NCI-H187 (cell line): ENCODE measurements around the gene ERICH2.

ENCODE experiments used
- DNase-seq, 2 experiments: peaks; one replicate each; lab custom pipeline; 2025; lab: John Stamatoyannopoulos, UW

ERICH2 gene

DNA sequence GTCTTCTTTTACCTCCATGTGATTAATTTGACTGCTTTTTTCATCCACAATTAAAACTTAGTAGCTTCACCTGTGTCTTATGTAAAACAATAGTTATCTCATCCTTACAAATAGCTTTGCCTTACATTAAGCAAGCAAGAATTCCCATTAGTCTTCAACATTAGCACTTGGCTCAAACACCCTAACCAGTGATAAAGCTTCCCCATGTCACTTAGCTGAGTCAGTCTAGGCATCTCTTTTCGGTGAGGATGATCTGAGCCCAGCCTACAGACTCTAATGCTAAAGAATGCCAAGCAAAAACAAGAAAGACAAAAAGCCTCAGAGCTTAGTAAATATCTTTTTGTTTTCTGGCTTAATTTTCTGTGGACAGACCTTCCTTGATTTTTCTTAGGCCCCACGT is 72.6 kb downstream of the ERICH2 start:
- DNase-seq, result no peak

DNA sequence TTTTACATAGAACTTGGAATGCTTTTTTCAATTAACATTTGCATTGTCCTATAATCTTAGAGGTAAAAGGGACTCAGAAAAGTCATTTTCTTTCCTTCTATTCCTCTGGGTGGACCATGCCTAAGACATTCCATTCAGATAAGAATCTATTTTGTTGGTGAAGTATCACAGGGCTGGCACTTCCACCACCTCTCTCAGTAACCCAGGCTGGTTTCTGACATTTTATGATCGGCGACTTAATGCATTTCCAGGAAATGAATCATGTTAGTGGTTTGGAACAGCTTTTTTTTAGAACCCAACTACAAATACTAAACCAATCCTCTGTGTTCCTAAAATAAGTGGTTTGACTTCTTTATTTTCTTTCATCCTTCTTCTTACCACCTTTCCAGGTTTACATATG is 73.5 kb downstream of the ERICH2 start:
- DNase-seq, result no peak

DNA sequence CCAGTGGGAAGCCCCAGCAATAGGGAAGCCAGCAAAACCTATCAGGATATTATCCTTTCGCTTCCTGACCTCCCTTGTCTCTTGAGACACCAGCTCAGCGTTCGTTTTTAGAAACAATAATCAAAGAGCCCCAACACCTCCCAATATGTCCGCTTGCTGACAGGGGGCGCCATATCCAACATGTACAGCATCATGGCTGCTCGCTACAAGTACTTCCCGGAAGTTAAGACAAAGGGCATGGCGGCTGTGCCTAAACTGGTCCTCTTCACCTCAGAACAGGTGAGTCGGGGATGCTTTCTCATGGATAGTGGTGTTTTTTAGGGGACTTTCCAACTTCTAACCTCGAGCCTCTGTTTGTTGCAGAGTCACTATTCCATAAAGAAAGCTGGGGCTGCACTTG is 75.2 kb downstream of the ERICH2 start:
- no peak for DNase-seq

DNA sequence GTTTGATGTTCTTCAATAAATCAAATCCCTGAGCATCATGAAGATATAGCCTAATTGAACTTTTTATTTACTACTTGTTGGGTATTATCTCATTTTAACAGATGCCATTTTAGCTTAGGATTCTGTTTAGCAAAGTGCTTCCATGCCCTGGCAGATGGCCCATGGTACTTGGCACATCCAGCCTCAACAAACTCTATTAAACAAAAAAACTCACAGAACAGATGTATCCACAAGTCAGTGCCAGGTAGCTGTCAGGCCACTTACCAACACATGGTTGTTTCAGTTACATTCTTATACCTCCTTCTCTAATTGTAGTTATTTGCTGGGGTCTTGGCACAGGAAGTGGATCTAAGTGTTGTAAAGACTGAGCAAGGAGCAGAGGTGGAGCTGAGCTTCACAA is 76.1 kb downstream of the ERICH2 start:
- no peak for DNase-seq

DNA sequence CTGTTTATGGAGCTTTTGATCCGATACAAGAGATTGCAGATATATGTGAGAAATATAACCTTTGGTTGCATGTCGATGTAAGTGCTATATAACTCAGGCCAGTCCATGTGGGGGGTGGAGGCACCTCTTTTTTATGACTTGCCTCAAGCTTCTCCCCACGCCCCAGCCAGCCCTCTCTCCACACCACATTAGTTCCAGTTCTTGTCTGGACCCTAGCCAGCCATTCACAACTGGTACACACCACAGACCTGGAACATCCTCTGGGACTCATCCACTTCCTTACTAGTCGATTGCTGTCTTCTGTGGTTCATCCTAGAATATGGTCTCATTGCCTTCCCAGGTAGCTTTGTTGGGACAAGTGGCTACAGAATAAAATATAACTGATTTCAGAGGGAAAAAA is 77.5 kb downstream of the ERICH2 start:
- DNase-seq, result no peak
